GM12891 (cell line): ENCODE results near the gene ATL3.

Source experiments
- POLR2A ChIP-seq: IDR thresholded peaks from 2 replicates; pipeline ENCODE4 v1.6.1; 2011; ENCODE audit warnings: low read depth, low read length, control low read depth
- POLR2AphosphoS5 ChIP-seq: IDR thresholded peaks from 2 replicates; pipeline ENCODE4 v1.6.1; 2011; ENCODE audit warnings: low read depth, low read length, control low read depth
- SPI1 ChIP-seq: IDR thresholded peaks from 2 replicates; pipeline ENCODE4 v1.6.1; 2011; ENCODE audit warnings: low read depth, low read length, control low read depth
- TAF1 ChIP-seq: IDR thresholded peaks from 2 replicates; pipeline ENCODE4 v1.6.1; 2011; ENCODE audit warnings: low read depth, low read length, control low read depth

- TF ChIP-seq TAF1: no peak
- no peak for TF ChIP-seq POLR2AphosphoS5
- no peak for TF ChIP-seq POLR2A
- TF ChIP-seq SPI1: no peak
Measured at GRCh38 chr11:63667995-63668795, 3.0 kb downstream of the ATL3 start.
